H1 (cell line): ENCODE results near the gene ADRA2C. TPM values are rescaled to one million over a fixed set of nuclear protein-coding genes. Genes with fewer than 3 reads are reported as not detected.
A peak's percentile ranks its signal among the peaks of the same experiment; 100 is the strongest.

Source experiments
- CTCF ChIA-PET: fragments of 300-600 bp; sonication (Branson Sonifier 250); formaldehyde crosslinking; loops from one replicate; lab custom pipeline; 2021; ENCODE audit not compliant: partially characterized antibody; lab: Charles Lee
- POLR2A ChIA-PET: fragments of 300-600 bp; sonication (Branson Sonifier 250); formaldehyde crosslinking; loops from one replicate; lab custom pipeline; 2021; ENCODE audit warnings: inconsistent platforms; ENCODE audit not compliant: partially characterized antibody; lab: Charles Lee
- DNase-seq, 2 experiments: peaks; one replicate each; pipeline versions ENCODE4 v3.0.0 to v3.0.0-alpha.2; 2010 to 2022; ENCODE audit warnings: low spot score in 2 of 2, low read depth in 1 of 2, mixed read lengths in 1 of 2
- FAIRE-seq: peaks from 2 replicates; lab custom pipeline; 2011; peaks lifted over from hg19 to GRCh38; lab: Jason Lieb, UNC
- H2AFZ ChIP-seq: 2 replicates; pipeline ENCODE4 v1.8.1; 2012; ENCODE audit warnings: low read length, inconsistent platforms
- H2AK5ac ChIP-seq: 2 replicates; pipeline ENCODE4 v1.6.1; 2013; ENCODE audit warnings: low read depth, low read length
- H2BK120ac ChIP-seq: replicated peaks from 2 replicates; pipeline ENCODE3; 2013; ENCODE audit warnings: low read depth, low read length, inconsistent platforms
- H2BK12ac ChIP-seq: 2 replicates; pipeline ENCODE4 v1.6.1; 2013; ENCODE audit warnings: low read depth, low read length
- H2BK15ac ChIP-seq: 2 replicates; pipeline ENCODE4 v1.6.1; 2013; ENCODE audit warnings: low read length
- H2BK20ac ChIP-seq: 2 replicates; pipeline ENCODE4 v1.6.1; 2013; ENCODE audit warnings: low read length
- H2BK5ac ChIP-seq: 2 replicates; pipeline ENCODE4 v1.6.1; 2013; ENCODE audit warnings: low read depth, low read length
- H3K14ac ChIP-seq: 2 replicates; pipeline ENCODE4 v1.6.1; 2013; ENCODE audit warnings: inconsistent platforms; ENCODE audit not compliant: insufficient read length
- H3K18ac ChIP-seq: 2 replicates; pipeline ENCODE4 v1.6.1; 2013; ENCODE audit warnings: low read length; ENCODE audit errors: extremely low read depth
- H3K23ac ChIP-seq: 2 replicates; pipeline ENCODE4 v1.6.1; 2013; ENCODE audit warnings: inconsistent platforms; ENCODE audit not compliant: insufficient read length
- H3K23me2 ChIP-seq: 2 replicates; pipeline ENCODE4 v1.6.1; 2013; ENCODE audit warnings: low read depth, low read length
- H3K27ac ChIP-seq: 2 replicates; pipeline ENCODE4 v1.6.1; 2011; ENCODE audit warnings: low read depth, low read length, inconsistent platforms
- H3K27me3 ChIP-seq, 4 experiments: replicated peaks in 1 of 4; 1 replicate in 1 of 4; 2 replicates in 3 of 4; pipeline versions ENCODE4 v1.6.1 to v1.8.1; 2011 to 2013; ENCODE audit warnings: low read length in 3 of 4, mild to moderate bottlenecking in 3 of 4, inconsistent platforms in 2 of 4, mixed read lengths in 2 of 4, moderate library complexity in 1 of 4; ENCODE audit not compliant: control insufficient read depth in 3 of 4, insufficient read depth in 3 of 4; ENCODE audit errors: extremely low read depth in 1 of 4
- H3K36me3 ChIP-seq, 4 experiments: 2 replicates each; pipeline versions ENCODE4 v1.6.1 to v1.8.1; 2011 to 2013; ENCODE audit warnings: mild to moderate bottlenecking in 4 of 4, low read length in 3 of 4, moderate library complexity in 2 of 4, control low read depth in 1 of 4, inconsistent platforms in 1 of 4; ENCODE audit not compliant: insufficient read depth in 4 of 4, control insufficient read depth in 2 of 4
- H3K4ac ChIP-seq: replicated peaks from 2 replicates; pipeline ENCODE3; 2013; ENCODE audit warnings: low read length, low read depth, mixed read lengths, inconsistent platforms; ENCODE audit not compliant: insufficient read length
- H3K4me1 ChIP-seq, 4 experiments: replicated peaks in 1 of 4; 1 replicate in 1 of 4; 2 replicates in 3 of 4; pipeline versions ENCODE4 v1.6.1 to v1.8.1; 2011 to 2013; ENCODE audit warnings: low read length in 3 of 4, inconsistent platforms in 2 of 4, mixed read lengths in 1 of 4; ENCODE audit not compliant: insufficient read depth in 4 of 4, control insufficient read depth in 3 of 4
- H3K4me2 ChIP-seq, 2 experiments: 2 replicates each; pipeline versions ENCODE4 v1.6.1 to v1.8.1; 2011 to 2013; ENCODE audit warnings: low read depth in 2 of 2, low read length in 2 of 2, control low read depth in 1 of 2, inconsistent platforms in 1 of 2, mild to moderate bottlenecking in 1 of 2; ENCODE audit not compliant: insufficient read depth in 1 of 2
- H3K4me3 ChIP-seq, 4 experiments: fragments of 200-600, 300-600 bp in 1 of 4; sonication (generic), shearing (Covaris generic), sonication (Bioruptor Twin) in 1 of 4; 2 replicates each; pipeline versions ENCODE4 v1.5.1 to v1.8.1; 2011 to 2016; ENCODE audit warnings: low read length in 4 of 4, low read depth in 3 of 4, control low read depth in 2 of 4, inconsistent platforms in 2 of 4, mild to moderate bottlenecking in 2 of 4, mixed read lengths in 1 of 4, moderate library complexity in 1 of 4; ENCODE audit not compliant: insufficient read depth in 2 of 4; ENCODE audit errors: extremely low read depth in 1 of 4
- H3K56ac ChIP-seq: replicated peaks from 2 replicates; pipeline ENCODE3; 2013; ENCODE audit warnings: low read depth, mild to moderate bottlenecking, mixed read lengths, low read length, inconsistent platforms; ENCODE audit not compliant: insufficient read length
- H3K79me1 ChIP-seq: 2 replicates; pipeline ENCODE4 v1.6.1; 2013; ENCODE audit warnings: low read depth, low read length, control low read depth
- H3K79me2 ChIP-seq, 2 experiments: 2 replicates each; pipeline versions ENCODE4 v1.6.1 to v1.8.1; 2012 to 2013; ENCODE audit warnings: low read length in 2 of 2, mild to moderate bottlenecking in 2 of 2, inconsistent platforms in 1 of 2; ENCODE audit not compliant: insufficient read depth in 2 of 2, control insufficient read depth in 1 of 2
- H3K9ac ChIP-seq, 4 experiments: replicated peaks in 1 of 4; 1 replicate in 1 of 4; 2 replicates in 3 of 4; pipeline versions ENCODE4 v1.6.1 to v1.8.1; 2011 to 2013; ENCODE audit warnings: low read depth in 3 of 4, low read length in 3 of 4, control low read depth in 2 of 4, mild to moderate bottlenecking in 2 of 4, moderate library complexity in 2 of 4, inconsistent platforms in 1 of 4; ENCODE audit errors: extremely low read depth in 1 of 4
- H3K9me3 ChIP-seq, 2 experiments: 2 replicates each; pipeline versions ENCODE4 v1.6.1 to v1.8.1; 2012 to 2013; ENCODE audit warnings: mild to moderate bottlenecking in 2 of 2, moderate library complexity in 2 of 2, control low read depth in 1 of 2, inconsistent platforms in 1 of 2, low read depth in 1 of 2, low read length in 1 of 2, mixed read lengths in 1 of 2; ENCODE audit not compliant: insufficient read depth in 2 of 2
- H4K20me1 ChIP-seq, 2 experiments: replicated peaks in 1 of 2; 2 replicates each; pipeline versions ENCODE3 to v1.8.1; 2011 to 2013; ENCODE audit warnings: inconsistent platforms in 2 of 2, low read length in 2 of 2, mild to moderate bottlenecking in 1 of 2; ENCODE audit not compliant: insufficient read depth in 2 of 2, control insufficient read depth in 1 of 2
- H4K5ac ChIP-seq: 2 replicates; pipeline ENCODE4 v1.6.1; 2013; ENCODE audit warnings: low read length, low read depth, mixed read lengths, inconsistent platforms; ENCODE audit not compliant: insufficient read length
- H4K8ac ChIP-seq: 2 replicates; pipeline ENCODE4 v1.8.0; 2013; ENCODE audit warnings: mild to moderate bottlenecking, moderate library complexity, low read length, inconsistent platforms; ENCODE audit not compliant: insufficient read depth; ENCODE audit errors: extremely low read depth
- H4K91ac ChIP-seq: replicated peaks from 2 replicates; pipeline ENCODE3; 2013; ENCODE audit warnings: low read length, mixed read lengths, inconsistent platforms; ENCODE audit not compliant: insufficient read length
- BCL11A ChIP-seq, 2 experiments: IDR thresholded peaks; one replicate each; pipeline ENCODE4 v1.6.1; 2011; ENCODE audit warnings: low read depth in 2 of 2, low read length in 2 of 2, mild to moderate bottlenecking in 2 of 2
- BRCA1 ChIP-seq: IDR thresholded peaks from 2 replicates; pipeline ENCODE4 v1.6.1; 2012; ENCODE audit warnings: low read depth, low read length, improper control_type of control experiment
- CTCF ChIP-seq, 3 experiments: IDR thresholded peaks; 1 replicate in 2 of 3; 2 replicates in 1 of 3; pipeline versions ENCODE4 v1.5.1 to v1.6.1; 2011; ENCODE audit warnings: low read length in 3 of 3, mild to moderate bottlenecking in 3 of 3, inconsistent platforms in 2 of 3, low read depth in 1 of 3, moderate library complexity in 1 of 3; ENCODE audit not compliant: insufficient read depth in 1 of 3; ENCODE audit errors: control extremely low read depth in 1 of 3
- MAFK ChIP-seq: IDR thresholded peaks from 2 replicates; pipeline ENCODE4 v1.6.1; 2012; ENCODE audit warnings: low read depth, mild to moderate bottlenecking, improper control_type of control experiment, low read length
- RAD21 ChIP-seq, 2 experiments: IDR thresholded peaks in 1 of 2; conservative IDR thresholded peaks in 1 of 2; 2 replicates each; pipeline ENCODE4 v1.6.1; 2011; ENCODE audit warnings: low read depth in 2 of 2, low read length in 2 of 2, improper control_type of control experiment in 1 of 2, inconsistent platforms in 1 of 2, mild to moderate bottlenecking in 1 of 2, moderate library complexity in 1 of 2
- SIN3A ChIP-seq, 2 experiments: IDR thresholded peaks in 1 of 2; conservative IDR thresholded peaks in 1 of 2; 2 replicates each; pipeline ENCODE4 v1.6.1; 2011 to 2012; ENCODE audit warnings: low read length in 2 of 2, improper control_type of control experiment in 1 of 2, low read depth in 1 of 2, mild to moderate bottlenecking in 1 of 2
- TAF7 ChIP-seq: optimal IDR thresholded peaks from 2 replicates; pipeline ENCODE3; 2011; ENCODE audit warnings: low read depth, mild to moderate bottlenecking, inconsistent platforms, low read length, moderate library complexity, borderline replicate concordance
- WGBS, 2 experiments: shearing (Covaris generic) in 1 of 2; methylation state at CpG; one replicate each; pipeline versions ENCODE4 v1.1.6 to v1.1.7; 2013 to 2015; ENCODE audit warnings: low lambda C conversion rate in 2 of 2, mixed read lengths in 2 of 2, inconsistent platforms in 1 of 2, low coverage in 1 of 2, missing lambda C conversion rate in 1 of 2; ENCODE audit not compliant: insufficient replicate concordance in 2 of 2, insufficient coverage in 1 of 2, insufficient read length in 1 of 2; ENCODE audit errors: extremely low coverage in 1 of 2, missing lambda C conversion rate in 1 of 2; 5-methylcytosine and 5-hydroxymethylcytosine counted together
- polyA plus RNA-seq, 7 experiments: library from polyadenylated mRNA; depleted of rRNA in 3 of 7; stranded (reverse) in 5 of 7; unstranded in 2 of 7; fragments of >200 nt in 5 of 7; fragments of 200-250 nt in 2 of 7; gene quantifications; 1 replicate in 5 of 7; 2 replicates in 1 of 7; 4 replicates in 1 of 7; pipeline versions ENCODE4 v1.2.1 to v1.2.3, GENCODE V29; 2011 to 2013; ENCODE audit warnings: missing spikeins in 2 of 7, mixed read lengths in 2 of 7
- total RNA-seq: library from RNA; stranded (reverse); fragmentation: NEBNext Ultra II Directional; extraction: Animal tissue kit (Norgen Biotek cat#: 25700); gene quantifications from 2 replicates; pipeline ENCODE4 v1.2.1, GENCODE V29; 2021

ADRA2C gene
- total and polyA plus RNA-seq, 2 of the 8 experiments (the other 6 are each of a cell fraction or from before 2014, with no cell fraction given): 14.6 to 14.8 TPM

- Histone ChIP-seq H3K56ac (no peak overlapping the region), H3K79me1 (peaks cover 4% of the 10 kb centered on the region; the same call in 1 of the 2 replicates), H3K23me2 (no peaks in the 10 kb centered on the region), H3K14ac (no peak overlapping the region), H4K91ac (no peak overlapping the region), H3K27me3 (no peaks in the 10 kb centered on the region; a peak in 1 of 7 replicates), H3K9ac (no peak overlapping the region), H4K5ac (no peak overlapping the region), H3K4ac (no peak overlapping the region), H2AFZ (no peak overlapping the region), H2BK20ac (no peak overlapping the region), H2BK120ac (no peak overlapping the region), H2BK5ac (no peak overlapping the region), H2BK15ac (no peak overlapping the region; the same call in 1 of the 2 replicates), H3K27ac (no peak overlapping the region), H3K18ac (no peak overlapping the region), H3K9me3 (no peaks in the 10 kb centered on the region), H3K4me2 (no peak overlapping the region), H2AK5ac (no peak overlapping the region), H3K79me2 (no peaks in the 10 kb centered on the region), H3K4me3 (no peak overlapping the region), H3K23ac (no peak overlapping the region), H2BK12ac (0 out of 2 replicates have a peak overlapping the region, but pooled peaks have one; percentile 33), H3K36me3 (no peaks in the 10 kb centered on the region), H4K20me1 (no peaks in the 10 kb centered on the region), H4K8ac (no peak overlapping the region), H3K4me1 (peaks cover 0 to 3% (median 0%) of the 10 kb centered on the region in 4 experiments; a peak in 2 of 7 replicates)
- no peak for TF ChIP-seq MAFK
- TF ChIP-seq BRCA1: no peak
- peak in 1 of 2 experiments; percentile 22; a peak in 1 of 4 replicates for TF ChIP-seq RAD21 (IDR thresholded peaks at IDR 0.05 in 1 of 2, conservative IDR thresholded peaks at IDR 0.05 in 1 of 2; ENCODE audit: low read depth in 2 of 2, low read length in 2 of 2)
- TF ChIP-seq BCL11A (IDR thresholded peaks at IDR 0.05; ENCODE audit: low read depth in 2 of 2, low read length in 2 of 2): no peak
- no peak for TF ChIP-seq SIN3A (conservative IDR thresholded peaks at IDR 0.05 in 1 of 2, IDR thresholded peaks at IDR 0.05 in 1 of 2; ENCODE audit: low read depth in 1 of 2, low read length in 2 of 2)
- no peak for TF ChIP-seq TAF7
- peak in 2 of 3 experiments; percentile 34 to 46; a peak in 2 of 4 replicates for TF ChIP-seq CTCF (IDR thresholded peaks at IDR 0.05; ENCODE audit: control extremely low read depth in 1 of 3, insufficient read depth in 1 of 3, low read depth in 1 of 3, low read length in 3 of 3)
- WGBS, 2 experiments: 84% methylated on average over 13 of the region's 13 CpGs; no CpG with 5 or more reads in 1 of the 2 experiments
- ChIA-PET CTCF (interaction anchor here (0.8 to 4.9 kb wide), 16 partner anchors 9 to 352 kb away, joined by 3 to 69 read pairs (median 3); no protein-coding TSS in a partner anchor), POLR2A (no interaction called here)
- DNase-seq (no peak), FAIRE-seq (no peak)
Measured at GRCh38 chr4:3790006-3790561, 23.9 kb downstream of the ADRA2C start.
